GM04504 (cell line): Measurements from ENCODE around the gene TEX264.

ENCODE experiments used
- DNase-seq: peaks from one replicate; pipeline ENCODE4 v3.0.0-alpha.2; 2012; ENCODE audit warnings: low read depth

TEX264 gene

GRCh38 chr3:51698209-51698608, 27.2 kb downstream of the TEX264 start:
- DNase-seq: no peak

- no peak for DNase-seq
Observed at GRCh38 chr3:51700403-51700802, 29.4 kb downstream of the TEX264 start.

- DNase-seq: no peak
Observed at GRCh38 chr3:51702156-51702555, 31.1 kb downstream of the TEX264 start.

- no peak for DNase-seq
Observed at GRCh38 chr3:51703068-51703760, 32.2 kb downstream of the TEX264 start.

GRCh38 chr3:51703761-51704510, 32.9 kb downstream of the TEX264 start:
- DNase-seq: no peak

- DNase-seq: no peak
Observed at GRCh38 chr3:51704511-51704950, 33.5 kb downstream of the TEX264 start.

- no peak for DNase-seq
Observed at GRCh38 chr3:51705276-51706020, 34.4 kb downstream of the TEX264 start.

GRCh38 chr3:51706021-51706485, 35.0 kb downstream of the TEX264 start:
- no peak for DNase-seq

DNA sequence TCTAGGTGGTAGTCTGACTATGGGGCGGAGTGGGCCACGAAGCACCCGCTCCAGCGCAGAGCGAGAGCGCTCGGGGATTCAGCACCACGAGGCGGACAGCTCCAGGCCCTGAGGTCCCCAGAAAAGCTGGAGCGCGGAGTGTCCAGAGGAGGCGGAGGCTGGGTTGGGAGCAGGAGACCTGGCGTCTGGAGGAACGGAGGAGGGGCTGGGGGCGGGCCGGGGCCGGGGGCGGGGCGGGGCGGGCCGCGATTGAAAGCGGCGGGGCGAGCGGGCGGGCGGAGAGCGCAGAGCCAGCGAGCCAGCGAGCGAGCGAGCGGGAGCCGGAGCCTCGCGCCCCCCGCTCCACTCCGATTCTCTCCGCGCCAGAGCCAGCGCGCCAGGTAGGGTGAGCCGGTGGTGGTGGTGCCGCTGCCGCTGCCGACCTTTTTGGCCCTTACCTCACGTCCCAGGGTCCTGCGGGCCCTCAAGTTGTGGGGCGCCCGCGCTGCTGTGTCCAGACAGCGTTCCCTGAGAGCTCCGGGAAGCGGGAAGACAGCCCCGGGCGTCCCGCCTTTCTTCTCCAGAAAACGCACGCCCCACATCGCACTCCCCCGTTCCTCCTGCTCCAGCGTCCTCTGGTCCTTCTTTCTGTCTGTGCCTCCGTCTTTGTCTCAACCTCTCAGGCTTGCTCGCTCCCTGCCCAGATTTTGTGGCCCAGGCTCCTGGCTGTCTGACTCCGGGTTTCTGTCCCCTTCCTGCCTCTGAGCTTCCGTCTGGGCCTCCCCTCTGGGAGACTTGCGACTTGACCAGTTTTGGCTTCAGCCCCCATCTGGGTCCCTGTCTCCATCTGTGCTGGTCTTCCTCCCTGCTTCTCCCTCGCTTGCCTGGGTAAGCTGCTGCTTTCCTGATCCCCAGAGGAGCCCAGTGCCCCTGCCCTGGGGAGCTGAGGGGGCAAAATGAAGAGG, 36.0 kb downstream of the TEX264 start, which contains the start of gene GRM2:
Gene GRM2 (plus strand): TSS at position 281 of the 944 bp plus-strand sequence. CDS start 1,916 bp downstream, outside the sequence.
- DNase-seq: peak; percentile 32

DNA sequence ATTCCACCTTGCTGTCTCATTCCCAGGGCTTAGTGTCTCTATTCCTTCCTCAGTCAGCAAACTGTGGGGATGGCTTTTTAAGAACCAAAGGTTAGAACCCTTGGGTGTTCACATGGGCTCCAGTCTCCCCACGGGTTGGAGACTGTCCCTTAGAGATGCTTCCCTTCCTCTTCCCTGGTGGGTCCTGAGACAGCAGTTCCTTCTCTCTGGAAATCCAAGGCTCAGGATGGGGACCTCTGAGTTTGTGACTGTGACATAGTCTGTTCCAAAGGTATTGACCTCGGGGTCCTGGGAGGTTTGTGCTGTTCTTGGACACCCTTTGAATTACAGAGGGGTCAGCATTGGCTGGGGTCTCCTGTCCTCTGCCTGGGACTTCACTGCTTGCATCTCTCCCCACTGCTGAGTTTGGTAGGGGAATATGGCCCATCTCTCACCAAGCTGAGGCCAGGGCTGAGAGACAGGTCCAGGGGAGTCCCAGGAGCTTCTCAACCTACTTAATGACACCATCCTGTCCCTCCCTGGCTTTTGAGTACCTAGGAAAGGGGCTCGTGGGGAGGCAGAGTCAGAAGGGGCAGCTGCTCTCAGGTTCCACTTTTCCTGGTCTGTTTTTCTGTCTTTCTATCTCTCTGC, 37.3 kb downstream of the TEX264 start:
- no peak for DNase-seq

- no peak for DNase-seq
Observed at GRCh38 chr3:51709004-51709420, 38.0 kb downstream of the TEX264 start.

DNA sequence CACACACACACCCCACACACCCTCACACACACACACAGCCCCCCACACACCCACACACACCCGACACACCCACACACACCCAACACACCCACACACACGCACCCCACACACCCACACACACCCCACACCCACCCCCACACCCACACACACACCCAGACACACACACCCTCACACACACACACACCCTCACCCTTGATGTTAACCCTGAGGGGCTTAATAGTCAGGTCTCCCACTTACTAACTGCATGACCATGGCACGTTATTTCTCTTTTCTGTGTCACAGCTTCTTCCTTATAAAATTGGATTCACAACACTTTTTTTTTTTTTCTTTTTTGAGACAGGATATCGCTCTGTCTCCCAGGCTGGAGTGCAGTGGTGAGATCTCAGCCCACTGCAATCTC, 38.6 kb downstream of the TEX264 start:
- no peak for DNase-seq

- no peak for DNase-seq
Observed at GRCh38 chr3:51710631-51711351, 39.7 kb downstream of the TEX264 start.

DNA sequence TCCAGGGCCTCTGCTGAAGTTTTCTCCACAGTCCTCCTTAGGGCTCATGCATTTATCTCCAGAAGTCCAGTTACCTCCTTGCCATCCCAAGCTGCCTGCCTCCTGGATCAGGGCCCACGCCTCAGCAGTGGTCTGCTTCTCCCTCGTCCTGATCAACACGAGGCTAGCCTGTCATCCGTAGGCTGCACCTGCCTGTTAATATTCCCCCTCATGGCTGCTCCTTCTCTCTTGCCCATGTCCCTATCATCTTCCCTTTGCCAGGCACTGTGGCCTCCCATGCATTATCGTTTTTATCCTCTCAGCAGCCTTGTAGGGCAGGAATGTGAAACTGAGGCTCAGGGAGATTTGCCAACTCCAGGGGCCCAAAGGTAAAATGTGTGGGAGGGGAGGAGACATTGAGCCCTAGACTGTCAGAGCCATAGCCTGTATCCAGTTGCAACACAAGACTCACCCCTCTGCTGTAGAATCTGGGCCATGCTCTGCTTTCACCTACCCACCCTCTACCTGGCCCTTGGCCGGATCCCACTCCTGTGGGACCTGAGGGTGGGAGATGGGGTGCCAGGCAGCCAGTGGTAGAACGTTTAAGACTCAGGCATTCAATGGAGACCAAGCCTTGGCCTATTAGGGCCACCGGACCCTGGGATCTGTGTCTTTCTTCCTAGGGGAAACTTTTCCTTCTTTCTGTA, 40.4 kb downstream of the TEX264 start:
- no peak for DNase-seq

DNA sequence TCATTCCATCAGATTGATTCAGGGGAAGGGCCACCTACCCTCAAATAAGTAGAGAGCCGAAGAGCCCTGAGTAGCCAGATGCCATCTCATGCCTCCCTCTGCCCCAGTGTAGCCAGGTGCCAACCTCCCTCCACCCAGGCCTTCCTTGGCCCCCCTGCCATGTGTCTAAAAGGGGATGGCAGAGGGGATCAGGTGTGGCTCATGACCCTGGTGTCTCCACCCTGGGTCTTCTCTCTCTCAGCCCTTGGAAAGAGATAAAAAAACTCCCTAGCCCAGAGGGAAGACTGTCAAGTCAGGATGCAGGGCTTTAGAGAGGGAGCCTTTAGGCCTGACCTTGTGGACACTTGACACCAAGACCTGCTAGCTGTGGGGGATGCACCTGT, 41.0 kb downstream of the TEX264 start:
- DNase-seq: no peak

DNA sequence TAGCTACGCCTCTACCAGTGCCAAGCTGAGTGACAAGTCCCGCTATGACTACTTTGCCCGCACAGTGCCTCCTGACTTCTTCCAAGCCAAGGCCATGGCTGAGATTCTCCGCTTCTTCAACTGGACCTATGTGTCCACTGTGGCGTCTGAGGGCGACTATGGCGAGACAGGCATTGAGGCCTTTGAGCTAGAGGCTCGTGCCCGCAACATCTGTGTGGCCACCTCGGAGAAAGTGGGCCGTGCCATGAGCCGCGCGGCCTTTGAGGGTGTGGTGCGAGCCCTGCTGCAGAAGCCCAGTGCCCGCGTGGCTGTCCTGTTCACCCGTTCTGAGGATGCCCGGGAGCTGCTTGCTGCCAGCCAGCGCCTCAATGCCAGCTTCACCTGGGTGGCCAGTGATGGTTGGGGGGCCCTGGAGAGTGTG, 41.5 kb downstream of the TEX264 start:
- DNase-seq: no peak

GRCh38 chr3:51712963-51713362, 41.9 kb downstream of the TEX264 start:
- DNase-seq: no peak

DNA sequence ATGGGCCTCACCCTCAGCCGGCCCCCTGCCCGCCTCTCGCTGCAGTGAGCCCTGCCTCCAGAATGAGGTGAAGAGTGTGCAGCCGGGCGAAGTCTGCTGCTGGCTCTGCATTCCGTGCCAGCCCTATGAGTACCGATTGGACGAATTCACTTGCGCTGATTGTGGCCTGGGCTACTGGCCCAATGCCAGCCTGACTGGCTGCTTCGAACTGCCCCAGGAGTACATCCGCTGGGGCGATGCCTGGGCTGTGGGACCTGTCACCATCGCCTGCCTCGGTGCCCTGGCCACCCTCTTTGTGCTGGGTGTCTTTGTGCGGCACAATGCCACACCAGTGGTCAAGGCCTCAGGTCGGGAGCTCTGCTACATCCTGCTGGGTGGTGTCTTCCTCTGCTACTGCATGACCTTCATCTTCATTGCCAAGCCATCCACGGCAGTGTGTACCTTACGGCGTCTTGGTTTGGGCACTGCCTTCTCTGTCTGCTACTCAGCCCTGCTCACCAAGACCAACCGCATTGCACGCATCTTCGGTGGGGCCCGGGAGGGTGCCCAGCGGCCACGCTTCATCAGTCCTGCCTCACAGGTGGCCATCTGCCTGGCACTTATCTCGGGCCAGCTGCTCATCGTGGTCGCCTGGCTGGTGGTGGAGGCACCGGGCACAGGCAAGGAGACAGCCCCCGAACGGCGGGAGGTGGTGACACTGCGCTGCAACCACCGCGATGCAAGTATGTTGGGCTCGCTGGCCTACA, 44.4 kb downstream of the TEX264 start:
- no peak for DNase-seq

DNA sequence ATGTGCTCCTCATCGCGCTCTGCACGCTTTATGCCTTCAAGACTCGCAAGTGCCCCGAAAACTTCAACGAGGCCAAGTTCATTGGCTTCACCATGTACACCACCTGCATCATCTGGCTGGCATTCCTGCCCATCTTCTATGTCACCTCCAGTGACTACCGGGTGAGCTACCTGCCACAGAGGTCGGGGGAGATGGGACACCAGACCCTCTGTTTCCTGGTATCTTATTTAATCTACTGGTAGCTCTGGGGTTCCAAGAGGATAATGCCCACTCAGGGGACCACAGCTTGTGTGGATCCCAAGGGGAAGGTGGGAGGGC, 44.9 kb downstream of the TEX264 start:
- no peak for DNase-seq
